Activated T-cell treated with anti-CD3 and anti-CD28 coated beads for 4 hours (primary cell): ENCODE data around the gene POLA1.

Source experiments
- DNase-seq: peaks from one replicate; pipeline ENCODE4 v3.0.0-alpha.2; 2020

POLA1 gene

DNA sequence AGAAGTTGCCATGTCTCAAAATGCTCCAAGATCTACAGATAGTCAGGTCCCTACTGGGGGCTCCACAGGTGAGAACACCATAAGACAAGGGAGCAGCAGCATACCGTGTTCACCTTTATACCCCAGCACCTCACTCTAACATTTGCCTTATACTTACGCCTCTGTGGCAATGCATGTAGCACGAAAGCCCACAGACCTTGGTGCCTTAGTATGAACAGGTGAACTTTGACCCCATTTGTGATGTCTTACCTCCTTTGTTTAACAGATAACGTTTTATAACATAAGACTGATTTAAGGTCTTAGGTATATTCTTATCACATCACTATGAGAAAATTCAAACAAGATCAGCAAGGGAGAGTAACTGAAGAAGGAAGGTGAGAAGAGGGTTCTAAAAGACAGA lies 193.2 kb downstream of the POLA1 start:
- no peak for DNase-seq

- DNase-seq: no peak
Measured at GRCh38 chrX:24890677-24891076, 197.0 kb downstream of the POLA1 start.

DNA sequence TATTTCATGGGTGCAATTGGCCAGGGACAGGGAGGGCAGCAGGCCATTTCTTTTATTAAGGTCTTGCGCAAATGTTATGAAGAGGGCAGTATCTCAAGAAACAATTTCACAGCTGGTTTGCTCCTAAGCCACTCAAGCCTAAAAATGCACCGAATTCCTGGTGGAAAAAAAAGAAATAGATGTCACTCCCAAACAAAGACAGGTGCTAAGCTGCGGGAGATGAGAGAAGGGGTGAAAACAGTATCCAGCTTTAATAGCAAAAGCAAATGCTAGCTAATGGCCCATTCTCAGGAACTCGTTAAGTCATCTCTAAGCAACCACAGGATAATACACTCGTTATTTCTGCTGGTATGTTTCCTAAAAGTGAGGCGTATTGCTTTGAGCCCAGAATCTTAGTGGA lies 205.7 kb downstream of the POLA1 start:
- DNase-seq: no peak

DNA sequence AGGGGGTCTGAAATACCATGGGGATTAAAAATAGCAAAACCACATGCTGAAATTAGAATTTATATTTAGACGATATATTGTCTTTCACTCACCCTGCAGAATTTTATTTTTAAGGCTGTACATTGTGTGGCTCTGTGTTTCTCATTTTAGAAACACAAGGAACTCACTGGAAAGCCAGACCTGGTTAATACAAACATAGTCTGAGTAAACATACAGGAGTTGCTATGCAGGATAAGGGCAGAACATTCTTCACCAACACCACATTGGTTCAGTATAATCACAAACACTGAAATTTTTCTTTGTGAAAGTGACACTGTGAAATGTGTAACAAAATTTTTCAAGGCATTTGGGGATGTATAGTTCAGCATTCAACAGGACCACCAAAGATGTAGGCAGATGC lies 206.5 kb downstream of the POLA1 start:
- no peak for DNase-seq

- no peak for DNase-seq
Measured at GRCh38 chrX:24902806-24903205, 209.1 kb downstream of the POLA1 start.

GRCh38 chrX:24918715-24919114 lies 225.0 kb downstream of the POLA1 start:
- no peak for DNase-seq

DNA sequence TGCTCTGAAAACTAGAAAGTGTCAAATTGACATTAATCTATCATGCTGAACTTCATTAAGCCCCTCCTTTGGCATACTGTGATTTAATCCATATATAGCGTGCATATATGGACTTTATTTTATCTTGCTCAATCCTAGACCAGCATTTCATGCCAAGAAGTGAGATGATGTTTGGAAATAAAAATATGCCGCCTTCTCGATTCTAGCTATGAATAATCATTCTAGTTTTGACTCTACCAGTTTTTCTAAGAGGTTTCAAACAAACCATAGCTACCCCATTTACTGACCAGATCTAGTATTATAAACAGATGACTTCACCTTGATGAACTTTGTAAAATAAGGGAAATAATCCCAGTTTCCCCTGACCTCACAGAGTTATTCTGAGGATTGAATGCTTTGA lies 227.1 kb downstream of the POLA1 start:
- no peak for DNase-seq

DNA sequence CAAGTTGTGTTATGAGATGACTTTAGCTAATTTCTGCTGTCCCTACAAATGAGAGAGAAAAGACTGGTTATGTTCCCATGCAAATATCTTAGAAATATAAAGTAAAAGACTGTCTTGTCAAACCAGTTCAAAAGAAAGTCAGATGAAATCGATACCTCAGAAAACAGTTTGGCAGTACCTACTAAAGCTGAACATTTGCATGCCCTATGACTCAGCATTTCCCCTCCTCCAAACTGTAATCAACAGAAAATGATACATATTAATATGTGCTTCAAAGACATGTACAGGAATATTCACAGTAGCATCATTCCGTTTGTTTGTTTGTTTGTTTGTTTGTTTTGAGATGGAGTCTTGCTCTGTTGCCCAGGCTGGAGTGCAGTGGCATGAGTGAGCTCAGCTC lies 231.7 kb downstream of the POLA1 start:
- DNase-seq: no peak

GRCh38 chrX:24927372-24927771 lies 233.7 kb downstream of the POLA1 start:
- DNase-seq: no peak

DNA sequence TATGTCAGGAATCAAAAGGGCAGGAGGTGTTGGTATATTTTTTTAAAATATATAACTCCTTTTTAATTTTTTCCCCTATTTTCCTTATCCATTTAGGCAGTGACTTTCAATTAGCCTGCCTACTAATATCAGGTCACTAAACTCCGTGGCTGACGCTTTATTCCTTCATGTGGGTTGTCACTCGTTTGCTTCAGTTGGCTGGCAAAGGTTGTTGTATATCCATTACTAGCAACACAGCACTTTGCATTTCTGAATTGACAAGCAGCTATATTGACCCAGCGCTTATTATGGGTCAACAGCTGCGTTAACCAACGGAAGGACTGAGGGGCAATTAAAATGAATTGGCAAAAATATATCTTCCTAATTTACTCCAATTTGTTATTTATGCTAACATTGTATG lies 234.4 kb downstream of the POLA1 start:
- DNase-seq: no peak

DNA sequence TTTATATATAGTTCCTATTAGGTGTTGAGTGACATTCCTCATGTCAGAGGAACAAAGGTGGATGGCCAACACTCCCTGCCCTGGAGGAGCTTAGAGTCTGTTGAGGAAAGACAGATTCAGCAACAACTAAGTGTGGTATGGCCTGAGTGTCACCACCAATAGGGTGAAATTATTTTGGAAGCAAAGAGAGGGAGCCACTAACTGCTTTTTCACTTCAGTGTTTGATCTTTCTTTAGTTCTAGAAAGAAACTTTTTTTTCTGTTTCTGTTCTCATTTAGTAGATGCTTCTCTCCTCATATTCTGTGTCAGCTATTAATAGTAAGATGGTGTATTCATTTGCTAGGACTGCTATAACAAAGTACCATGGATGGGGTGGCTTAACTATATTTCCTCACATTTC lies 240.6 kb downstream of the POLA1 start:
- no peak for DNase-seq

GRCh38 chrX:24945009-24945408 lies 251.3 kb downstream of the POLA1 start:
- DNase-seq: no peak

- DNase-seq: no peak
Measured at GRCh38 chrX:24946369-24946768, 252.7 kb downstream of the POLA1 start.

GRCh38 chrX:24954732-24955131 lies 261.0 kb downstream of the POLA1 start:
- DNase-seq: no peak

GRCh38 chrX:24955372-24955930 lies 261.7 kb downstream of the POLA1 start:
- DNase-seq: no peak

DNA sequence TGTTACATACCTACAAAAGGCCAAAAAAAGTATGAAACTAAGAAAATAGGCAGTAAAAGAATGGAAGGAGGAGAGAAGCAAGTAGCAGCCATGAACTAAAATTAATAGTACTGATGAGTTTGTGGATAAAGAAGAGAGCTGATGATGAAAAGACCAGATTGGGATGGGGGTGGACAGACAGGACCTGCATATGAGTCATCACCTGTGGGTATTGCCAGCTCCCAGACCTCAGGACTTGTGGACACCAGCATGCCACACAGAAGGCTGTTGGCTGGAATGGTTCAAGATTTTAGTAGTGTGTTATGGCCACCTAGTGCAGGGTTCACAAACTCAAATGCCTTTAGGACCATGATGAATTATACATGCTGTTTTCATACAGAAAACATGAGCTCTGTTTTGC lies 263.1 kb downstream of the POLA1 start:
- no peak for DNase-seq

DNA sequence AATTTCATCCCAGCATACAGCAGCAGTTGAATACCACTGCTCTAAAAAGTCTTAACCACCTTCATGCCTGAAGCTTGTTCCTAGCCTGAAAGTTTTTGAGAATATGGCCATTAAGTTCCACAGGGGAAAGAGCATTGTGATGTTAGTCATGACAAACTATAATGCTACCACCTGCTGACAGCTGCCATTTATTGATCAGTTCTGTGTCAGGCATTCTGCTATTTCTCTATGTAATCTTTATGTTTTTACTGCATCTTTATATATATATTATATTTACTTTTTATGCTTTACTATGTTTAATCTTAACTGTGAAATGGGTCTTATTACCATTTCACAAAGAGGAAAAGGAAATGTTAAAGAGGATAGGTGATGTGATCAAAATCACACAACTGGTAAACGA lies 268.1 kb downstream of the POLA1 start:
- no peak for DNase-seq

GRCh38 chrX:24963823-24964222 lies 270.1 kb downstream of the POLA1 start:
- no peak for DNase-seq

GRCh38 chrX:24965372-24965771 lies 271.7 kb downstream of the POLA1 start:
- no peak for DNase-seq

DNA sequence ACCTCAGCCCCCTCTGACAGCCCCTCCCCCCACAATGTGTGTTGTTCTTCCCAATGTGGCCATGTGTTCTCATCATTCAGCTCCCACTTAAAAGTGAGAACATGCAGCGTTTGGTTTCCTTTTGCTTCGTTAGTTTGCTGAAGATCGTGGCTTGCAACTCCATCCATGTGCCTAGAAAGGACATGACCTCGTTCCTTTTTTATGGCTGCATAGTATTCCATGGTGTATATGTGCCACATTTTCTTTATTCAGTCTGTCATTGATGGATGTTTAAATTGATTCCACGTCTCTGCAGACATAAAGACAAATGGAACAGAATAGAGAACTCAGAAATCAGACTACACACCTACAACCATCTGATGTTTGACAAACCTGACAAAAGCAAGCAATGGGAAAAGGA lies 276.1 kb downstream of the POLA1 start:
- DNase-seq: no peak

DNA sequence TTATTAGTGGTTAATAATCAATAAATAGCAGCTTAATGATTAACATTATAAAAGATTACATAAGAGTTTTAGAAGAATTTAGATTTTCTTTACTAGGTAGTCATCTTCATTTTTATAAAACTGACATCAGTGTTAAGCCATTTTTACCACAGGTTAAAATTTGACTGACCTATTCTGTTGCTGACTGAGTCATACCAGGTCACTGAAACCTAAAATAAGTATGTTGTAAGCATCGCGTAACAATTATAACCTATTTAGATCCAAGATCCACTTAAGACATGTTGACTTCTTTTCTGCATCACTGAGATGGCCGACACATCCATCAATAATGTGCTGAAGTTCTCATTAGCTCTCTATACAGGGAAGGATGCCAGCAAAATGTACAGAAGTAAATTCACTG lies 285.4 kb downstream of the POLA1 start:
- DNase-seq: no peak

DNA sequence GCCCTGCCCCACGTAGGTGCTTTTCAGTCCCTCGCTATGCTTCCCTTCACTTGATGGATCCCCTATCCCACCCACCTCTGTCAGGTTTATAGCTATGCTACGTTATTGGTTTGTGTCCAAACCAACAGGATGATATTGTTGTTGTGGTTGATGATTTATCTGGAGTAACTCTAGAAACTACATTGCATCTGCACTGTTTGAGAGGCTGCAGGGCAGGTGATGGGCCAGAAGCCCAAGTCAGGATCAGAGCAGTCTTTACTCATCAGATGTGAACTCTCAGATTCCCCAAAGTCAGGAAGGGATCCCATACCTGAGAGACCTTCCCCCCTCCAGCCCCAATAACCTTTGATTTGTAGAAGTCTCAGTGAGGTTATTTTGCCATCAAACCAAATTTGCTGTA lies 287.3 kb downstream of the POLA1 start:
- no peak for DNase-seq

GRCh38 chrX:24982306-24982965 lies 288.7 kb downstream of the POLA1 start:
- no peak for DNase-seq

DNA sequence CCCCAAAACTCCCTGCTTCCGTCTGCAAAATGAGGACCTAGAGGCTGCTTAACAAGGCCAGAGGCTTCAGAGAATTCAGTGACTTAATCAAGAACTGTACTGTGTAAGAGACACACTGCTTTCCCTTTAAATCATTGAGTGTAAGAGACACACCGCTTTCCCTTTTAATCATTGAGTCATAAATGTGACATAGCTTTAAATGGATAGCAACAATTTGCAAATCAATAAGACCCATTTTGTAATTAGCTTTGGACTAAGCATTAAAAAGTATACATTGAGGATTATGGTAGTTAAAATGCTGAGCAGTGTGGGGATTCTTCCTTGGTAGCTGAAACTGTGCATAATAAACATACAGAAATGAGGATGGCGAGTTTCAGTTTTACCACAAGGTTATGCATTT lies 290.2 kb downstream of the POLA1 start:
- DNase-seq: no peak

GRCh38 chrX:24985120-24985519 lies 291.4 kb downstream of the POLA1 start:
- no peak for DNase-seq
